Activated CD8-positive, alpha-beta memory T cell treated with anti-CD3 and anti-CD28 coated beads for 1 hour (primary cell): ENCODE results near the gene CENPH.
"Not testable (repeated sequence)": the region's sequence is repeated elsewhere in the genome, so short reads cannot be mapped to it uniquely, and the experiment has no call there.

ENCODE experiments used
- DNase-seq, 2 donors: peaks; one replicate each; pipeline ENCODE4 v3.0.0-alpha.2; 2020; ENCODE audit warnings: low read depth in 1 of 2; ENCODE audit errors: extremely low read depth in 1 of 2

Gene CENPH

GRCh38 chr5:69245031-69245430 lies 55.6 kb downstream of the CENPH start:
- DNase-seq: no peak

GRCh38 chr5:69248019-69248418 lies 58.6 kb downstream of the CENPH start:
- DNase-seq: no peak

GRCh38 chr5:69250593-69250992 lies 61.2 kb downstream of the CENPH start:
- no peak for DNase-seq

- DNase-seq: no peak
Measured at GRCh38 chr5:69252437-69252836, 63.1 kb downstream of the CENPH start.

- not testable (repeated sequence) for DNase-seq
Measured at GRCh38 chr5:69255940-69256339, 66.6 kb downstream of the CENPH start.

GRCh38 chr5:69257577-69257976 lies 68.2 kb downstream of the CENPH start:
- DNase-seq: no peak
